ENCODE results near the gene TAF4. TPM values are rescaled to one million over a fixed set of nuclear protein-coding genes. Genes with fewer than 3 reads are reported as not detected.

The TAF4 gene
- total and polyA plus RNA-seq, 2 donors (not counting 1 experiment from before 2014, with no cell fraction given), result 2.6 to 3.0 TPM

DNA sequence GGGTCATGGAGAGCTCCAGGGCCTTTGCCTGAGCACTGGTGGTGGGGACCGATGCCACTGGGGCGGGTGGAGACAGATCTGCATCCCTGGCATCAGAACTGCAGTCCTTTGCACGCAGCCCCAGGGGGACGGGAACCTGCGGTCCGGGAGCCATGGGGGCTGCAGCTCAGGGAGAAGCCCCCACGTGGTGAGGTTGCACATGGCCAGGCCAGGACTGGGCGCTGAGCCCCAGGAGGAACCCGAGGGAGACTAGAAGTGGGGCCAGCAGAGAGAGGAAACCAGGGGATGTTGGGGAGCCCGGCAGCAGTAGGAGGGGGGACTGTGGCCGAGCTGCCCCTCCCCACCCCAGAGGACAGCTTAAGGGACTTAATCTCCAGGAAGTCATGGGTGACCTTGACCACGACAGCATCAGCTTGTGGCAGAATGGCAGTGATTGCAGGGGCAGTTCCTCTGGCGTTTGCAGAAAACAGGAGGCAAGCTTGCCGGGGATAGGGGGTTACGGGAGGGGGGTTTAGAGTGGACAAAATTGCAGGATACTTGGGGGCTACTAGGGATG, 38.6 kb upstream of the TAF4 start:
- Histone ChIP-seq H3K9ac (ENCODE audit: insufficient read depth, low read length) (no peak overlapping the region), H3K27me3 (ENCODE audit: control insufficient read depth, insufficient read depth, low read length) (no peaks in the 10 kb centered on the region), H3K4me3 (replicated peaks in 1 of 4; ENCODE audit: control extremely low read depth in 1 of 4, insufficient read depth in 1 of 4, low read depth in 3 of 4, low read length in 4 of 4) (no peak overlapping the region), H3K27ac (ENCODE audit: insufficient read depth, low read length) (no peak overlapping the region), H3K4me2 (ENCODE audit: extremely low read depth, insufficient read depth, low read length) (no peak overlapping the region), H3K4me1 (ENCODE audit: control insufficient read depth, extremely low read depth, insufficient read depth, low read length) (no peaks in the 10 kb centered on the region), H4K20me1 (ENCODE audit: control insufficient read depth, extremely low read depth, insufficient read depth, low read length) (no peaks in the 10 kb centered on the region), H3K36me3 (ENCODE audit: control insufficient read depth, insufficient read depth, low read length) (no peaks in the 10 kb centered on the region), H2AFZ (ENCODE audit: low read length) (no peak overlapping the region), H3K79me2 (ENCODE audit: control insufficient read depth, insufficient read depth, low read length) (no peaks in the 10 kb centered on the region), H3K9me3 (ENCODE audit: control insufficient read depth, insufficient read depth, low read depth, low read length) (no peaks in the 10 kb centered on the region)
- TF ChIP-seq EZH2 (IDR thresholded peaks at IDR 0.05; ENCODE audit: low read length, missing control alignments), result no peak
- TF ChIP-seq, protein P1, sequence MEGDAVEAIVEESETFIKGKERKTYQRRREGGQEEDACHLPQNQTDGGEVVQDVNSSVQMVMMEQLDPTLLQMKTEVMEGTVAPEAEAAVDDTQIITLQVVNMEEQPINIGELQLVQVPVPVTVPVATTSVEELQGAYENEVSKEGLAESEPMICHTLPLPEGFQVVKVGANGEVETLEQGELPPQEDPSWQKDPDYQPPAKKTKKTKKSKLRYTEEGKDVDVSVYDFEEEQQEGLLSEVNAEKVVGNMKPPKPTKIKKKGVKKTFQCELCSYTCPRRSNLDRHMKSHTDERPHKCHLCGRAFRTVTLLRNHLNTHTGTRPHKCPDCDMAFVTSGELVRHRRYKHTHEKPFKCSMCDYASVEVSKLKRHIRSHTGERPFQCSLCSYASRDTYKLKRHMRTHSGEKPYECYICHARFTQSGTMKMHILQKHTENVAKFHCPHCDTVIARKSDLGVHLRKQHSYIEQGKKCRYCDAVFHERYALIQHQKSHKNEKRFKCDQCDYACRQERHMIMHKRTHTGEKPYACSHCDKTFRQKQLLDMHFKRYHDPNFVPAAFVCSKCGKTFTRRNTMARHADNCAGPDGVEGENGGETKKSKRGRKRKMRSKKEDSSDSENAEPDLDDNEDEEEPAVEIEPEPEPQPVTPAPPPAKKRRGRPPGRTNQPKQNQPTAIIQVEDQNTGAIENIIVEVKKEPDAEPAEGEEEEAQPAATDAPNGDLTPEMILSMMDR (conservative IDR thresholded peaks at IDR 0.05 in 1 of 2, IDR thresholded peaks at IDR 0.05 in 1 of 2; ENCODE audit: low read depth in 1 of 2, low read length in 2 of 2), result no peak
- no peak for DNase-seq (ENCODE audit: low read depth in 2 of 2)

DNA sequence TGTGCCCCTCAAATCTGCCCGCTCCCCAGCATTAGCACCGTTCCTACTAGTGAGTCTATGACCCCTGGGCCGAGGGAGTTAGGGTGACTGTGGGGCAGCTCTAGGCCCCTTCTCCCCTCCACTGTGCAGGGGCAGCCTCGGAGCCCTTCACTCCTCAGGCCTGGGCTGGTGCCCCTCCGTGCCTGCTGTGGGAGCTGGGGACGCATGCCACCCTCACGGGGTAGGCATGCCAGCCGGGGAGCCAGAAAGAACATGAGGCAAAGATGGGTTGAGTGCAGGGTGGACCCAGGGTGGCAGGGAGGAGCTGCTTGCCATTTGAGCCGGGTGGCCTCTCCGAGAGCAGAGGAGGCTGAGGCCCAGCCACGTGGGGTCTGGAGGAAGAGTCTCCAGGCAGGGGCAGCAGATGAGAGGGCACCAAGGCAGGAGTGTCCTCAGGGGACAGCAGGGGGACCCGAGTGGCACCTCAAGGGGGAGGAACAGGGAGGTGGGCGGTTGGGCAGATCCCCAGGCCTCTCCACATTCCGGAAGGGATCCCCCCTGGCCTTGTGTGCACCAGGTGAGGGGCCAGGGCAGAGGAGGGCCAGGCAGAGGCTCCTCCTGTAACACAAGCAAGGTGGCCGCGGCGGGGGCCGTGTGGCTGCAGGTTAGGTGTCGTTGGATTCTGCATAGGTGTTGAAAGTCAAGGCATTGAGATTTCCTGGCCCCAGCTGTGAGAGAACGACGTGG, 38.0 kb upstream of the TAF4 start:
- no peaks in the 10 kb centered on the region for H3K9me3 ChIP-seq (ENCODE audit: control insufficient read depth, insufficient read depth, low read depth, low read length)
- no peak overlapping the region for H3K27ac ChIP-seq (ENCODE audit: insufficient read depth, low read length)

DNA sequence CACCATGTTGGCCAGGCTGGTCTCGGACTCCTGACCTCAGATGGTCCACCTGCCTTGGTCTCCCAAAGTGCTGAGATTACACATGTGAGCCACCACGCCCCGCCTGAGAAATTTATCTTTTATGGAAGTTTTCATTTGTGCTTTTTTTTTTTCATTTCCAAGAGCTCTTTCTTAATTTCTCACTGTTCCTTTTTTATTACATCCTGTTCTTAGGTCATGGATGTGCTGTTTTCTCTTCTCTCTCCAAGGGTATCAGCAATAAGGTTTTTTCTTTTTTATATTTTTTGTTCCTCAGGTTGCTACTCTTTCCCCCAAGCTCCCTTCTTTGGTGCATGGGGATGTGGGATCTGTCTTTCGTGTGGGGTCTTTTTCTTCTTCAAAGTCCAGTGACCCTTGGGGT, 35.4 kb upstream of the TAF4 start:
- no peaks in the 10 kb centered on the region for H3K9me3 ChIP-seq (ENCODE audit: control insufficient read depth, insufficient read depth, low read depth, low read length)
- DNase-seq (ENCODE audit: low read depth in 2 of 2), result no peak
- no peaks in the 10 kb centered on the region for H3K27me3 ChIP-seq (ENCODE audit: control insufficient read depth, insufficient read depth, low read length)
- no peaks in the 10 kb centered on the region for H3K36me3 ChIP-seq (ENCODE audit: control insufficient read depth, insufficient read depth, low read length)
- no peak overlapping the region for H3K4me3 ChIP-seq (replicated peaks in 1 of 4; ENCODE audit: control extremely low read depth in 1 of 4, insufficient read depth in 1 of 4, low read depth in 3 of 4, low read length in 4 of 4)
- H3K27ac ChIP-seq (ENCODE audit: insufficient read depth, low read length), result no peak overlapping the region
- TF ChIP-seq EZH2 (IDR thresholded peaks at IDR 0.05; ENCODE audit: low read length, missing control alignments), result no peak
- TF ChIP-seq, protein P1 (conservative IDR thresholded peaks at IDR 0.05 in 1 of 2, IDR thresholded peaks at IDR 0.05 in 1 of 2; ENCODE audit: low read depth in 1 of 2, low read length in 2 of 2), result no peak
- no peaks in the 10 kb centered on the region for H3K79me2 ChIP-seq (ENCODE audit: control insufficient read depth, insufficient read depth, low read length)
- no peak overlapping the region for H3K9ac ChIP-seq (ENCODE audit: insufficient read depth, low read length)
- no peaks in the 10 kb centered on the region for H3K4me1 ChIP-seq (ENCODE audit: control insufficient read depth, extremely low read depth, insufficient read depth, low read length)
- no peak overlapping the region for H3K4me2 ChIP-seq (ENCODE audit: extremely low read depth, insufficient read depth, low read length)
- H4K20me1 ChIP-seq (ENCODE audit: control insufficient read depth, extremely low read depth, insufficient read depth, low read length), result no peaks in the 10 kb centered on the region
- no peak overlapping the region for H2AFZ ChIP-seq (ENCODE audit: low read length)

More for the DNA sequence above, 38.0 kb upstream of the TAF4 start:
- no peak overlapping the region for H3K9ac ChIP-seq (ENCODE audit: insufficient read depth, low read length)
- TF ChIP-seq EZH2 (IDR thresholded peaks at IDR 0.05; ENCODE audit: low read length, missing control alignments), result no peak
- TF ChIP-seq, protein P1 (conservative IDR thresholded peaks at IDR 0.05 in 1 of 2, IDR thresholded peaks at IDR 0.05 in 1 of 2; ENCODE audit: low read depth in 1 of 2, low read length in 2 of 2), result no peak
- H3K4me1 ChIP-seq (ENCODE audit: control insufficient read depth, extremely low read depth, insufficient read depth, low read length), result no peaks in the 10 kb centered on the region
- no peak overlapping the region for H3K4me3 ChIP-seq (replicated peaks in 1 of 4; ENCODE audit: control extremely low read depth in 1 of 4, insufficient read depth in 1 of 4, low read depth in 3 of 4, low read length in 4 of 4)
- H3K4me2 ChIP-seq (ENCODE audit: extremely low read depth, insufficient read depth, low read length), result no peak overlapping the region
- no peaks in the 10 kb centered on the region for H3K27me3 ChIP-seq (ENCODE audit: control insufficient read depth, insufficient read depth, low read length)
- H3K79me2 ChIP-seq (ENCODE audit: control insufficient read depth, insufficient read depth, low read length), result no peaks in the 10 kb centered on the region
- no peaks in the 10 kb centered on the region for H4K20me1 ChIP-seq (ENCODE audit: control insufficient read depth, extremely low read depth, insufficient read depth, low read length)
- no peak overlapping the region for H2AFZ ChIP-seq (ENCODE audit: low read length)
- DNase-seq (ENCODE audit: low read depth in 2 of 2), result no peak
- H3K36me3 ChIP-seq (ENCODE audit: control insufficient read depth, insufficient read depth, low read length), result no peaks in the 10 kb centered on the region

All from fibroblast of lung (primary cell).